GM10847 (cell line): ENCODE results near the gene BPIFB2.

Experiments
- POLR2A ChIP-seq: IDR thresholded peaks from 2 replicates; pipeline ENCODE4 v1.6.1; 2011; ENCODE audit not compliant: insufficient read length; ENCODE audit errors: extremely low read depth

Gene BPIFB2

GRCh38 chr20:32980990-32981389, 26.5 kb upstream of the BPIFB2 start:
- no peak for TF ChIP-seq POLR2A

GRCh38 chr20:32982617-32983458, 24.7 kb upstream of the BPIFB2 start:
- TF ChIP-seq POLR2A, result no peak

DNA sequence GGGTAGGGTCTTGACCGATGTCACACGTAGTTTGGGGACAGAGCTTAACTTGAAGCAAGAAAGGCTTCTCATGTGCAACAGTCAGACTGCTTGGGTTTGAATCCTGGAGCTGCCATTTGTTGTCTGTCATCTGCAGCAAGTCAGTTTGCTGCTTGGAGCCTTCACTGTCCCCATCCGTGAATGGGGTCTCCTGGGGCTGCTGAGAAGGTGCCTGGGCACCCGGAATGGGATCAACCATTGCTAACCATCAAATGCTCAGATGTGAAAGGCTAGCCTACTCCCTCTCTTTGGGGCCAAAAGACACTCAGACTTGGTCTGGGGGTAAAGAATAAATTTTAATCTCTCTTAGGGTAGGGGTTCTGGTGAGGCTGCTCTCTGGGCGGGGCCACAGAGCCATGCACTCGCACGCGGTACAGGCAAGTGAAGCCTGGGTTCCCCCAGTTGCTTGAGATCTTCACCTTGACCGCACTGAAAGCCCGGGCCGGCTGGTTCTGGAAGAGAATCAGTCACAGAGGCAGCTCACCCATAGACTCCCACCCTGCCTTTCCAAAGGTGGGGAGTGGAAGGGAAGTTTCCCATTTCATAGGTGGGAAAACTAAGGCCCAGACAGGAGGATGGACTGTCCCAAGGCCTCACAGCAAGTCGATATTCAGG, 23.9 kb upstream of the BPIFB2 start:
- TF ChIP-seq POLR2A, result no peak

- TF ChIP-seq POLR2A, result no peak
Measured at GRCh38 chr20:32984196-32984595, 23.3 kb upstream of the BPIFB2 start.

- TF ChIP-seq POLR2A, result no peak
Measured at GRCh38 chr20:32984631-32985354, 22.7 kb upstream of the BPIFB2 start.

GRCh38 chr20:32985596-32985995, 21.9 kb upstream of the BPIFB2 start:
- TF ChIP-seq POLR2A, result no peak

GRCh38 chr20:32986331-32986966, 21.1 kb upstream of the BPIFB2 start:
- TF ChIP-seq POLR2A, result no peak

GRCh38 chr20:32987044-32987825, 20.3 kb upstream of the BPIFB2 start:
- TF ChIP-seq POLR2A, result no peak

DNA sequence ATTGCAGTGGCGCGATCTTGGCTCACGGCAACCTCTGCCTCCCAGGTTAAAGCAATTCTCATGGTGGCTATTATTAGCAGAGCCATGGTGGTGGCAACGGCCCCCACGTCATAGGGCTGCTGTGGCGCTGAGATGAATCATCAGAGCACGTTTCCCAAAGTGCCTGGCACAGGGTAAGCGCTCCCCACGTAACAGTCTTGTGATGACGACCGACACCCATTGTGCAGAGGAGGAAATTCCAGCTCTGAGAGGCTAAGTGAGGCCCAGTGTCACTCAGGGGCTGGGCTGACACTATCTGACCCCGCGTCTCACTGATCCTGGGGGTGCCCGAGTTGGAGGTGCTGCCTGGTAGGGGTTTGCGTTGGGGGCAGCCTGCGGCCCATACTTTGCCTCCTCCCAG, 19.5 kb upstream of the BPIFB2 start:
- TF ChIP-seq POLR2A, result no peak

DNA sequence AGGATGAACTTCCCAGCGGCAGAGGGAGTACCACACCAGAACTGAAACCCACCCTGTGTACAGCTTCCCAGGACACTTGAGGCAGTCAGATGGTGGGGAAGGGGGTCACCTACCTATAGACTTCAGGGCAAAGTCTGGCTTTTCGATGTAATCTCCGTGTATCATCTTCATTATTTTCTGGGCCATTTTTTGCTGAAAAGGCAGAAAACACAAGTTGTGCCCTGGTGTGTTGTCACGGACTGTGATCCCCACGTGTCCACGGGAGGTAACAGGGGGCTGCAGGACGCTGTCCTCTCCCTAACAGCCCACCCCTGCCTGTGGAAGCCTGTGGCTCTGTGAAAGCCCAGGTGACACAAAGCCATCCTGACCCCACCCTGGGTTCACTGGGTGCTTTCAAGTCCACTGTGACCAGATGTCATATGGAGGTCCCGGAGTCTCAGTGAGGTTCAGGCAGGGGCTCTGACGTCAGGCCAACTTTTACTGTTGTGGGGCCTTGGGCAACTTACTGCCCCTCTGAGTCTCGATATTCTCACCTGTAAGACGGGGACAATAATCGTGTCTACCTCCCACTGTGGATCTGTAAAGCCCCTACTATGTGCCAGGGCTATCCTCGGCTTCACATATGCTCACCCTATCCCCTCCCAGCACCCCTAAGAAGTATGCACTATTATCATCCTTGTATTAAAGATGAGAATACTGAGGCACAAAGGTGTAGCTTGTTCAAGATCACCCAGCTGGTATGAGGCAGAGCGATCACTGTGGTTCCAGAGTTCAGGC, 17.8 kb upstream of the BPIFB2 start:
- no peak for TF ChIP-seq POLR2A

- TF ChIP-seq POLR2A, result no peak
Measured at GRCh38 chr20:32990426-32990825, 17.1 kb upstream of the BPIFB2 start.

- no peak for TF ChIP-seq POLR2A
Measured at GRCh38 chr20:32991383-32991782, 16.1 kb upstream of the BPIFB2 start.

- TF ChIP-seq POLR2A, result no peak
Measured at GRCh38 chr20:32991792-32992641, 15.5 kb upstream of the BPIFB2 start.
